Neuronal stem cell (in vitro differentiated cells): ENCODE measurements around the gene B9D1.

Experiments used
- DNase-seq: peaks from one replicate; pipeline ENCODE4 v3.0.0-alpha.2; 2013; ENCODE audit warnings: low spot score
- H2AFZ ChIP-seq: one replicate; pipeline ENCODE4 v1.6.1; 2013; ENCODE audit warnings: mild to moderate bottlenecking, low read length, inconsistent platforms
- H2AK5ac ChIP-seq: 2 replicates; pipeline ENCODE4 v1.6.1; 2013; ENCODE audit warnings: low read depth, mild to moderate bottlenecking, inconsistent platforms, low read length, moderate library complexity, mixed read lengths
- H2BK120ac ChIP-seq: 2 replicates; pipeline ENCODE4 v1.6.1; 2013; ENCODE audit warnings: low read depth, mild to moderate bottlenecking, inconsistent platforms, low read length, moderate library complexity, mixed read lengths
- H2BK12ac ChIP-seq: one replicate; pipeline ENCODE4 v1.6.1; 2013; ENCODE audit warnings: low read length, inconsistent platforms
- H2BK15ac ChIP-seq: 2 replicates; pipeline ENCODE4 v1.6.1; 2013; ENCODE audit warnings: mild to moderate bottlenecking, low read length, inconsistent platforms, mixed read lengths
- H2BK5ac ChIP-seq: one replicate; pipeline ENCODE4 v1.6.1; 2013; ENCODE audit warnings: inconsistent platforms, mild to moderate bottlenecking, low read length, moderate library complexity
- H3K14ac ChIP-seq: one replicate; pipeline ENCODE4 v1.6.1; 2013; ENCODE audit warnings: low read length, inconsistent platforms
- H3K18ac ChIP-seq: 2 replicates; pipeline ENCODE4 v1.6.1; 2013; ENCODE audit warnings: low read length, inconsistent platforms
- H3K23ac ChIP-seq: 2 replicates; pipeline ENCODE4 v1.6.1; 2013; ENCODE audit warnings: low read depth, mild to moderate bottlenecking, mixed read lengths, low read length, inconsistent platforms; ENCODE audit not compliant: poor library complexity
- H3K27ac ChIP-seq: replicated peaks from 3 replicates; pipeline ENCODE4 v1.5.1; 2013; ENCODE audit warnings: low read length, inconsistent platforms
- H3K27me3 ChIP-seq, 3 experiments: 2 replicates each; pipeline ENCODE4 v1.6.1; 2013; ENCODE audit warnings: low read length in 3 of 3, mild to moderate bottlenecking in 2 of 3, inconsistent platforms in 1 of 3, low read depth in 1 of 3, mixed read lengths in 1 of 3, moderate library complexity in 1 of 3; ENCODE audit not compliant: control insufficient read depth in 3 of 3, insufficient read depth in 3 of 3
- H3K36me3 ChIP-seq, 2 donors: replicated peaks in 1 of 2; 2 replicates each; pipeline ENCODE4 v1.6.1; 2013; ENCODE audit warnings: low read length in 2 of 2; ENCODE audit not compliant: control insufficient read depth in 2 of 2, insufficient read depth in 2 of 2
- H3K4ac ChIP-seq: 2 replicates; pipeline ENCODE4 v1.6.1; 2013; ENCODE audit warnings: inconsistent platforms, mild to moderate bottlenecking, low read length, moderate library complexity
- H3K4me1 ChIP-seq, 2 donors: 1 replicate in 1 of 2; 2 replicates in 1 of 2; pipeline ENCODE4 v1.6.1; 2013; ENCODE audit warnings: low read length in 2 of 2, low read depth in 1 of 2; ENCODE audit not compliant: control insufficient read depth in 2 of 2, insufficient read depth in 1 of 2
- H3K4me2 ChIP-seq: one replicate; pipeline ENCODE4 v1.6.1; 2013; ENCODE audit warnings: mild to moderate bottlenecking, low read length, inconsistent platforms; ENCODE audit not compliant: insufficient read depth, poor library complexity, severe bottlenecking
- H3K4me3 ChIP-seq, 2 donors: 2 replicates each; pipeline ENCODE4 v1.5.1; 2013; ENCODE audit warnings: low read length in 2 of 2, mild to moderate bottlenecking in 2 of 2, inconsistent platforms in 1 of 2, moderate library complexity in 1 of 2
- H3K79me1 ChIP-seq: one replicate; pipeline ENCODE4 v1.6.1; 2013; ENCODE audit warnings: low read depth, mild to moderate bottlenecking, inconsistent platforms, low read length, moderate library complexity
- H3K9ac ChIP-seq: one replicate; pipeline ENCODE4 v1.6.1; 2013; ENCODE audit warnings: mild to moderate bottlenecking, low read depth, low read length, inconsistent platforms; ENCODE audit not compliant: poor library complexity
- H3K9me3 ChIP-seq, 2 donors: replicated peaks in 1 of 2; 2 replicates each; pipeline versions ENCODE3 to v1.6.1; 2013; ENCODE audit warnings: low read length in 2 of 2, mild to moderate bottlenecking in 2 of 2, inconsistent platforms in 1 of 2, low read depth in 1 of 2, mixed read lengths in 1 of 2, moderate library complexity in 1 of 2; ENCODE audit not compliant: control insufficient read depth in 2 of 2, insufficient read depth in 1 of 2
- H4K8ac ChIP-seq: one replicate; pipeline ENCODE4 v1.6.1; 2013; ENCODE audit warnings: low read depth, mild to moderate bottlenecking, inconsistent platforms, low read length, moderate library complexity
- H4K91ac ChIP-seq: one replicate; pipeline ENCODE4 v1.6.1; 2013; ENCODE audit warnings: low read length, low read depth, mild to moderate bottlenecking, inconsistent platforms; ENCODE audit not compliant: poor library complexity
- WGBS, 2 donors: extraction: QIAGEN DNeasy Blood & Tissue Kit; methylation state at CpG; one replicate each; pipeline ENCODE4 v1.1.7; 2013; ENCODE audit warnings: missing lambda C conversion rate in 2 of 2, mixed read lengths in 1 of 2; ENCODE audit not compliant: insufficient read length in 2 of 2, insufficient replicate concordance in 1 of 2; ENCODE audit errors: extremely low coverage in 2 of 2; 5-methylcytosine and 5-hydroxymethylcytosine counted together

The B9D1 gene

GRCh38 chr17:19325542-19325941 lies 37.0 kb downstream of the B9D1 start:
- no peak overlapping the region for H4K8ac ChIP-seq
- H3K23ac ChIP-seq, result no peak overlapping the region
- no peak overlapping the region for H4K91ac ChIP-seq
- no peak overlapping the region for H3K4me3 ChIP-seq
- H3K18ac ChIP-seq, result no peak overlapping the region
- H3K4me2 ChIP-seq, result no peak overlapping the region
- H2BK15ac ChIP-seq, result no peak overlapping the region
- no peak overlapping the region for H2BK5ac ChIP-seq
- no peak overlapping the region for H2AFZ ChIP-seq
- no peak overlapping the region for H3K27ac ChIP-seq
- H2BK120ac ChIP-seq, result no peak overlapping the region
- H3K9ac ChIP-seq, result no peak overlapping the region
- no peak for DNase-seq
- H3K79me1 ChIP-seq, result no peaks in the 10 kb centered on the region
- peaks cover 2 to 18% of the 10 kb centered on the region in 2 donors for H3K9me3 ChIP-seq
- H3K14ac ChIP-seq, result no peak overlapping the region
- no peaks in the 10 kb centered on the region for H3K27me3 ChIP-seq
- peaks cover 2 to 91% of the 10 kb centered on the region in 2 donors for H3K36me3 ChIP-seq
- H2AK5ac ChIP-seq, result no peak overlapping the region
- H3K4ac ChIP-seq, result no peak overlapping the region
- no peak overlapping the region for H2BK12ac ChIP-seq
- H3K4me1 ChIP-seq, result peaks cover 7% of the 10 kb centered on the region in 2 donors

GRCh38 chr17:19322861-19323260 lies 39.7 kb downstream of the B9D1 start:
- no CpG with 5 or more reads among the region's 1 CpG for WGBS, 2 donors
- DNase-seq, result no peak
- Histone ChIP-seq H3K27me3 (no peaks in the 10 kb centered on the region), H3K4me1 (peaks cover 0 to 2% of the 10 kb centered on the region in 2 donors), H3K9me3 (peaks cover 2 to 18% of the 10 kb centered on the region in 2 donors), H3K27ac (no peak overlapping the region), H3K18ac (no peak overlapping the region), H2AFZ (no peak overlapping the region), H2AK5ac (no peak overlapping the region), H4K91ac (no peak overlapping the region), H3K4me2 (no peak overlapping the region), H3K4me3 (no peak overlapping the region), H3K4ac (no peak overlapping the region), H2BK15ac (no peak overlapping the region), H4K8ac (no peak overlapping the region), H3K23ac (no peak overlapping the region), H2BK120ac (no peak overlapping the region), H3K14ac (no peak overlapping the region), H3K79me1 (no peaks in the 10 kb centered on the region), H3K9ac (no peak overlapping the region), H2BK12ac (no peak overlapping the region), H3K36me3 (peaks cover 0 to 76% of the 10 kb centered on the region in 2 donors), H2BK5ac (no peak overlapping the region)

- no peak overlapping the region for H2BK120ac ChIP-seq
- no peak overlapping the region for H2BK5ac ChIP-seq
- H3K79me1 ChIP-seq, result no peaks in the 10 kb centered on the region
- H3K14ac ChIP-seq, result no peak overlapping the region
- no peak overlapping the region for H2AK5ac ChIP-seq
- DNase-seq, result no peak
- H3K9ac ChIP-seq, result no peak overlapping the region
- H3K36me3 ChIP-seq, result peaks cover 0 to 71% of the 10 kb centered on the region in 2 donors
- H2BK12ac ChIP-seq, result no peak overlapping the region
- no peak overlapping the region for H4K91ac ChIP-seq
- H4K8ac ChIP-seq, result no peak overlapping the region
- H3K27ac ChIP-seq, result no peak overlapping the region
- peaks cover 2 to 18% of the 10 kb centered on the region in 2 donors for H3K9me3 ChIP-seq
- no peak overlapping the region for H3K4me2 ChIP-seq
- H2BK15ac ChIP-seq, result no peak overlapping the region
- no CpG with 5 or more reads among the region's 5 CpGs for WGBS, 2 donors
- no peak overlapping the region for H3K4me3 ChIP-seq
- H3K4me1 ChIP-seq, result peaks cover 4 to 6% of the 10 kb centered on the region in 2 donors
- no peak overlapping the region for H2AFZ ChIP-seq
- no peak overlapping the region for H3K4ac ChIP-seq
- H3K18ac ChIP-seq, result no peak overlapping the region
- no peak overlapping the region for H3K23ac ChIP-seq
- no peaks in the 10 kb centered on the region for H3K27me3 ChIP-seq
These were observed 40.4 kb downstream of the B9D1 start for GRCh38 chr17:19322129-19322505.

- Histone ChIP-seq H3K4me1 (peaks cover 7 to 11% of the 10 kb centered on the region in 2 donors), H3K4ac (no peak overlapping the region), H4K8ac (no peak overlapping the region), H3K23ac (no peak overlapping the region), H2AFZ (no peak overlapping the region), H3K9ac (no peak overlapping the region), H3K14ac (no peak overlapping the region), H2BK120ac (no peak overlapping the region), H2AK5ac (no peak overlapping the region), H2BK5ac (no peak overlapping the region), H2BK12ac (no peak overlapping the region), H3K79me1 (no peaks in the 10 kb centered on the region), H3K27ac (no peak overlapping the region), H4K91ac (no peak overlapping the region), H3K18ac (no peak overlapping the region), H3K4me3 (no peak overlapping the region), H3K4me2 (no peak overlapping the region), H3K9me3 (peaks cover under 1 to 18% of the 10 kb centered on the region in 2 donors), H2BK15ac (no peak overlapping the region), H3K36me3 (peaks cover 0 to 66% of the 10 kb centered on the region in 2 donors), H3K27me3 (no peaks in the 10 kb centered on the region)
- DNase-seq, result no peak
- WGBS, 2 donors, result no CpG with 5 or more reads among the region's 9 CpGs
These were observed 40.9 kb downstream of the B9D1 start for GRCh38 chr17:19321481-19322128.
